K562 (cell line): ENCODE data around the gene OR9K2. TPM values are rescaled to one million over a fixed set of nuclear protein-coding genes. Genes with fewer than 3 reads are reported as not detected.

Experiments
- ATAC-seq: fragments of 200-7000 bp; cut with Tn5 transposase; 3 replicates; pipeline ENCODE4 v1.9.1; 2020; ENCODE audit warnings: moderate library complexity
- BruUV-seq: library from RNA; stranded (reverse); fragments of 400-500 nt; replicated peaks from 2 replicates; lab custom pipeline; 2021; lab: Mats Ljungman, UMichigan
- CTCF ChIA-PET: fragments of 300-600 bp; formaldehyde crosslinking; extraction: SDS; loops from one replicate; lab custom pipeline; 2021; ENCODE audit warnings: low intra/inter-chr PET ratio; lab: Yijun Ruan, JAX
- POLR2A ChIA-PET: fragments of 300-600, 350-650 bp; sonication (Branson Sonifier 250); formaldehyde crosslinking; extraction: SDS; loops from one replicate; lab custom pipeline; 2021; ENCODE audit warnings: antibody characterized with exemption, inconsistent platforms; lab: Yijun Ruan, JAX
- DNase-seq, 4 experiments: peaks; one replicate each; pipeline versions ENCODE4 v3.0.0 to v3.0.0-alpha.2; 2011 to 2018; ENCODE audit warnings: low spot score in 3 of 4, mixed read lengths in 3 of 4; ENCODE audit errors: extremely low read depth in 1 of 4
- FAIRE-seq: peaks from 2 replicates; lab custom pipeline; 2011; peaks lifted over from hg19 to GRCh38; lab: Jason Lieb, UNC
- H2AFZ ChIP-seq: 2 replicates; pipeline ENCODE4 v1.6.0; 2011; ENCODE audit warnings: low read depth, low read length, control low read depth, inconsistent platforms
- H3K27ac ChIP-seq: fragments of 200-600 bp; 3 replicates; pipeline ENCODE4 v1.8.0; 2011; ENCODE audit warnings: low read depth, mild to moderate bottlenecking, control low read depth, inconsistent platforms, low read length, moderate library complexity, mixed read lengths; ENCODE audit errors: extremely low read depth
- H3K27me3 ChIP-seq, 2 experiments: fragments of 300-600 bp in 1 of 2; 2 replicates in 1 of 2; 3 replicates in 1 of 2; pipeline versions ENCODE4 v1.6.0 to v1.8.0; 2011; ENCODE audit warnings: inconsistent platforms in 2 of 2, low read length in 2 of 2, mild to moderate bottlenecking in 1 of 2, mixed read lengths in 1 of 2, moderate library complexity in 1 of 2; ENCODE audit not compliant: control insufficient read depth in 2 of 2, insufficient read depth in 2 of 2
- H3K36me3 ChIP-seq: fragments of 300-600 bp; 3 replicates; pipeline ENCODE4 v1.8.0; 2011; ENCODE audit warnings: mild to moderate bottlenecking, low read length, inconsistent platforms; ENCODE audit not compliant: control insufficient read depth, insufficient read depth
- H3K4me1 ChIP-seq, 2 experiments: fragments of 200-600 bp in 1 of 2; replicated peaks in 1 of 2; 2 replicates in 1 of 2; 3 replicates in 1 of 2; pipeline versions ENCODE4 v1.5.1 to v1.8.0; 2011; ENCODE audit warnings: inconsistent platforms in 2 of 2, low read length in 2 of 2, mild to moderate bottlenecking in 1 of 2, mixed read lengths in 1 of 2, moderate library complexity in 1 of 2; ENCODE audit not compliant: control insufficient read depth in 2 of 2, insufficient read depth in 2 of 2
- H3K4me2 ChIP-seq: 2 replicates; pipeline ENCODE4 v1.6.1; 2011; ENCODE audit warnings: low read length, control low read depth, inconsistent platforms, mixed read lengths; ENCODE audit not compliant: insufficient read depth
- H3K4me3 ChIP-seq: fragments of 200-600 bp; sonication (generic), shearing (Covaris generic); 2 replicates; pipeline ENCODE4 v1.5.1; 2016; ENCODE audit warnings: control low read depth, inconsistent platforms
- H3K79me2 ChIP-seq: fragments of 200-600 bp; 3 replicates; pipeline ENCODE4 v1.8.0; 2011; ENCODE audit warnings: low read length, inconsistent platforms; ENCODE audit not compliant: control insufficient read depth, insufficient read depth
- H3K9ac ChIP-seq, 2 experiments: 2 replicates each; pipeline versions ENCODE4 v1.6.0 to v1.6.1; 2011; ENCODE audit warnings: low read depth in 2 of 2, low read length in 2 of 2, control low read depth in 1 of 2, inconsistent platforms in 1 of 2, mild to moderate bottlenecking in 1 of 2, mixed read lengths in 1 of 2; ENCODE audit not compliant: insufficient read depth in 1 of 2
- H3K9me1 ChIP-seq: one replicate; pipeline ENCODE4 v1.6.0; 2011; ENCODE audit warnings: inconsistent platforms, mild to moderate bottlenecking, low read length, moderate library complexity; ENCODE audit not compliant: control insufficient read depth, insufficient read depth
- H3K9me3 ChIP-seq: replicated peaks from 2 replicates; pipeline ENCODE4 v1.5.1; 2011; ENCODE audit warnings: low read depth, low read length, inconsistent platforms; ENCODE audit not compliant: control insufficient read depth, insufficient read depth
- H4K20me1 ChIP-seq: replicated peaks from 2 replicates; pipeline ENCODE4 v1.6.1; 2011; ENCODE audit warnings: low read length, inconsistent platforms, mixed read lengths; ENCODE audit not compliant: control insufficient read depth, insufficient read depth
- MAZ ChIP-seq, 2 experiments: fragments of 450-650 bp in 1 of 2; sonication (generic) in 1 of 2; formaldehyde crosslinking; IDR thresholded peaks in 1 of 2; conservative IDR thresholded peaks in 1 of 2; 2 replicates each; pipeline versions ENCODE4 v1.4.0 to v1.5.0; 2020; ENCODE audit warnings: mild to moderate bottlenecking in 1 of 2, missing genetic modification reagents in 1 of 2
- PHF21A ChIP-seq: fragments of 450-650 bp; IDR thresholded peaks from 2 replicates; pipeline ENCODE4 v1.6.1; 2017; ENCODE audit warnings: low read depth, borderline replicate concordance
- ZKSCAN8 ChIP-seq: fragments of 200-800 bp; sonication (Bioruptor generic); IDR thresholded peaks from 2 replicates; pipeline ENCODE4 v1.6.1; 2016; ENCODE audit warnings: missing genetic modification characterization, missing compliant biosample characterization
- WGBS: fragments of 100-300 bp; shearing (Covaris generic); methylation state at CpG from one replicate; pipeline ENCODE4 v1.1.6; 2016; ENCODE audit warnings: low coverage, mixed read lengths; ENCODE audit not compliant: insufficient coverage; ENCODE audit errors: missing lambda C conversion rate; 5-methylcytosine and 5-hydroxymethylcytosine counted together
- in situ Hi-C: fragments of 300-500 bp; cut with MboI; formaldehyde crosslinking; loops from 4 replicates; pipeline ENCODE4 v1.15.0; 2018; ENCODE audit warnings: inconsistent platforms, mixed read lengths
- intact Hi-C: fragments of 100-400 bp; cut with micrococcal nuclease; formaldehyde crosslinking; loops from 2 replicates; pipeline ENCODE4 v1.14.2; 2022
- polyA plus RNA-seq, 8 experiments: library from polyadenylated mRNA; depleted of rRNA in 4 of 8; stranded (reverse) in 5 of 8; unstranded in 3 of 8; fragments of >200 nt; fragmentation: Nextera tagmentation in 2 of 8; fragmentation: Illumina TruSeq in 1 of 8; extraction: Ambion mirVana in 2 of 8; extraction: Trizol in 1 of 8; gene quantifications; 2 replicates each; pipeline versions ENCODE4 v1.2.1 to v1.2.3, GENCODE V29; 2011 to 2014; ENCODE audit warnings: inconsistent platforms in 1 of 8, missing spikeins in 1 of 8
- total RNA-seq, 7 experiments: library from RNA; depleted of rRNA in 6 of 7; stranded (reverse); fragments of >200 nt in 6 of 7; fragmentation: Illumina TruSeq in 2 of 7; extraction: Trizol in 2 of 7; gene quantifications; 2 replicates each; pipeline versions ENCODE4 v1.2.1 to v1.2.3, GENCODE V29; 2011 to 2021; ENCODE audit warnings: low replicate concordance in 1 of 7
- TF ChIP-seq, protein P1 (sequence below): fragments of 200-600 bp; sonication (generic); IDR thresholded peaks from one replicate; pipeline ENCODE4 v1.6.1; 2012; ENCODE audit warnings: mild to moderate bottlenecking, low read depth, low read length, inconsistent platforms
- TF ChIP-seq, protein P2 (sequence below), 3 experiments: fragments of 200-800 bp in 1 of 3; fragments of 250-450 bp in 1 of 3; fragments of 450-650 bp in 1 of 3; sonication (Bioruptor Pico) in 1 of 3; sonication (Bioruptor generic) in 1 of 3; formaldehyde crosslinking in 1 of 3; IDR thresholded peaks; 2 replicates each; pipeline versions ENCODE4 v1.6.1 to v1.8.0; 2016 to 2022; ENCODE audit warnings: mild to moderate bottlenecking in 2 of 3, missing genetic modification characterization in 2 of 3, missing compliant biosample characterization in 1 of 3, moderate library complexity in 1 of 3

The OR9K2 gene
- total and polyA plus RNA-seq, 9 of the 15 experiments (the other 6 are each of a cell fraction or from before 2014, with no cell fraction given): not detected

DNA sequence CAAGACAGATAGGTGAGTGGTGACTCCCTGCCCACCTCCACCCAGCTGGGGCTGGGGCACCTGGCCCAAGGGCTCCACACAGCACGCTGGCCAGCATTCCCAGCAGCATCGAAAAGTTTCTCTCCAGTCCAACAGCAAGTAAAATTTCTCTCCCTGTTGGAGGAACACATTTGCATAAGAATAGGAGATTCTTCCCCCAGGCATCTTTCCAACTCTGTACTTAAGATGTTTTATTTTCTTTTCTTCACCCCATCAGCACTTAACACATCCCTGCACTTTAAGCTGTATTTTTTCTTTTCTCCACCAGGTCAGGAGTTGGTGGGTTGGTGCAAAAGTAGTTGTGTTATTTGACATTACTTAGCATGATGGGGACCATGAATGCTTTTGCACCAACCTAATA lies 47.2 kb downstream of the OR9K2 start:
- no peak overlapping the region for H3K27ac ChIP-seq
- CTCF ChIA-PET: no interaction called here
- DNase-seq: no peak
- POLR2A ChIA-PET: no interaction called here
- H3K4me3 ChIP-seq: no peak overlapping the region
- H3K4me2 ChIP-seq: no peak overlapping the region
- in situ Hi-C loops (no loop called here), intact Hi-C loops (no loop called here)
- no peaks in the 10 kb centered on the region for H3K9me1 ChIP-seq
- WGBS: 0% methylated on average over 2 of the region's 2 CpGs
- H3K4me1 ChIP-seq: no peaks in the 10 kb centered on the region
- no TSS peak for BruUV-seq
- H3K9ac ChIP-seq: no peak overlapping the region
- H3K36me3 ChIP-seq: no peaks in the 10 kb centered on the region
- FAIRE-seq: no peak
- no peaks in the 10 kb centered on the region for H3K79me2 ChIP-seq
- ATAC-seq: no peak
- no peak overlapping the region for H2AFZ ChIP-seq
- H4K20me1 ChIP-seq: no peaks in the 10 kb centered on the region
- H3K27me3 ChIP-seq: peaks cover 0 to 2% of the 10 kb centered on the region in 2 experiments; a peak in 1 of 5 replicates
- no peaks in the 10 kb centered on the region for H3K9me3 ChIP-seq
- TF ChIP-seq ZKSCAN8 (CRISPR knock-in tag): no peak
- TF ChIP-seq PHF21A: no peak
- TF ChIP-seq, protein P1, sequence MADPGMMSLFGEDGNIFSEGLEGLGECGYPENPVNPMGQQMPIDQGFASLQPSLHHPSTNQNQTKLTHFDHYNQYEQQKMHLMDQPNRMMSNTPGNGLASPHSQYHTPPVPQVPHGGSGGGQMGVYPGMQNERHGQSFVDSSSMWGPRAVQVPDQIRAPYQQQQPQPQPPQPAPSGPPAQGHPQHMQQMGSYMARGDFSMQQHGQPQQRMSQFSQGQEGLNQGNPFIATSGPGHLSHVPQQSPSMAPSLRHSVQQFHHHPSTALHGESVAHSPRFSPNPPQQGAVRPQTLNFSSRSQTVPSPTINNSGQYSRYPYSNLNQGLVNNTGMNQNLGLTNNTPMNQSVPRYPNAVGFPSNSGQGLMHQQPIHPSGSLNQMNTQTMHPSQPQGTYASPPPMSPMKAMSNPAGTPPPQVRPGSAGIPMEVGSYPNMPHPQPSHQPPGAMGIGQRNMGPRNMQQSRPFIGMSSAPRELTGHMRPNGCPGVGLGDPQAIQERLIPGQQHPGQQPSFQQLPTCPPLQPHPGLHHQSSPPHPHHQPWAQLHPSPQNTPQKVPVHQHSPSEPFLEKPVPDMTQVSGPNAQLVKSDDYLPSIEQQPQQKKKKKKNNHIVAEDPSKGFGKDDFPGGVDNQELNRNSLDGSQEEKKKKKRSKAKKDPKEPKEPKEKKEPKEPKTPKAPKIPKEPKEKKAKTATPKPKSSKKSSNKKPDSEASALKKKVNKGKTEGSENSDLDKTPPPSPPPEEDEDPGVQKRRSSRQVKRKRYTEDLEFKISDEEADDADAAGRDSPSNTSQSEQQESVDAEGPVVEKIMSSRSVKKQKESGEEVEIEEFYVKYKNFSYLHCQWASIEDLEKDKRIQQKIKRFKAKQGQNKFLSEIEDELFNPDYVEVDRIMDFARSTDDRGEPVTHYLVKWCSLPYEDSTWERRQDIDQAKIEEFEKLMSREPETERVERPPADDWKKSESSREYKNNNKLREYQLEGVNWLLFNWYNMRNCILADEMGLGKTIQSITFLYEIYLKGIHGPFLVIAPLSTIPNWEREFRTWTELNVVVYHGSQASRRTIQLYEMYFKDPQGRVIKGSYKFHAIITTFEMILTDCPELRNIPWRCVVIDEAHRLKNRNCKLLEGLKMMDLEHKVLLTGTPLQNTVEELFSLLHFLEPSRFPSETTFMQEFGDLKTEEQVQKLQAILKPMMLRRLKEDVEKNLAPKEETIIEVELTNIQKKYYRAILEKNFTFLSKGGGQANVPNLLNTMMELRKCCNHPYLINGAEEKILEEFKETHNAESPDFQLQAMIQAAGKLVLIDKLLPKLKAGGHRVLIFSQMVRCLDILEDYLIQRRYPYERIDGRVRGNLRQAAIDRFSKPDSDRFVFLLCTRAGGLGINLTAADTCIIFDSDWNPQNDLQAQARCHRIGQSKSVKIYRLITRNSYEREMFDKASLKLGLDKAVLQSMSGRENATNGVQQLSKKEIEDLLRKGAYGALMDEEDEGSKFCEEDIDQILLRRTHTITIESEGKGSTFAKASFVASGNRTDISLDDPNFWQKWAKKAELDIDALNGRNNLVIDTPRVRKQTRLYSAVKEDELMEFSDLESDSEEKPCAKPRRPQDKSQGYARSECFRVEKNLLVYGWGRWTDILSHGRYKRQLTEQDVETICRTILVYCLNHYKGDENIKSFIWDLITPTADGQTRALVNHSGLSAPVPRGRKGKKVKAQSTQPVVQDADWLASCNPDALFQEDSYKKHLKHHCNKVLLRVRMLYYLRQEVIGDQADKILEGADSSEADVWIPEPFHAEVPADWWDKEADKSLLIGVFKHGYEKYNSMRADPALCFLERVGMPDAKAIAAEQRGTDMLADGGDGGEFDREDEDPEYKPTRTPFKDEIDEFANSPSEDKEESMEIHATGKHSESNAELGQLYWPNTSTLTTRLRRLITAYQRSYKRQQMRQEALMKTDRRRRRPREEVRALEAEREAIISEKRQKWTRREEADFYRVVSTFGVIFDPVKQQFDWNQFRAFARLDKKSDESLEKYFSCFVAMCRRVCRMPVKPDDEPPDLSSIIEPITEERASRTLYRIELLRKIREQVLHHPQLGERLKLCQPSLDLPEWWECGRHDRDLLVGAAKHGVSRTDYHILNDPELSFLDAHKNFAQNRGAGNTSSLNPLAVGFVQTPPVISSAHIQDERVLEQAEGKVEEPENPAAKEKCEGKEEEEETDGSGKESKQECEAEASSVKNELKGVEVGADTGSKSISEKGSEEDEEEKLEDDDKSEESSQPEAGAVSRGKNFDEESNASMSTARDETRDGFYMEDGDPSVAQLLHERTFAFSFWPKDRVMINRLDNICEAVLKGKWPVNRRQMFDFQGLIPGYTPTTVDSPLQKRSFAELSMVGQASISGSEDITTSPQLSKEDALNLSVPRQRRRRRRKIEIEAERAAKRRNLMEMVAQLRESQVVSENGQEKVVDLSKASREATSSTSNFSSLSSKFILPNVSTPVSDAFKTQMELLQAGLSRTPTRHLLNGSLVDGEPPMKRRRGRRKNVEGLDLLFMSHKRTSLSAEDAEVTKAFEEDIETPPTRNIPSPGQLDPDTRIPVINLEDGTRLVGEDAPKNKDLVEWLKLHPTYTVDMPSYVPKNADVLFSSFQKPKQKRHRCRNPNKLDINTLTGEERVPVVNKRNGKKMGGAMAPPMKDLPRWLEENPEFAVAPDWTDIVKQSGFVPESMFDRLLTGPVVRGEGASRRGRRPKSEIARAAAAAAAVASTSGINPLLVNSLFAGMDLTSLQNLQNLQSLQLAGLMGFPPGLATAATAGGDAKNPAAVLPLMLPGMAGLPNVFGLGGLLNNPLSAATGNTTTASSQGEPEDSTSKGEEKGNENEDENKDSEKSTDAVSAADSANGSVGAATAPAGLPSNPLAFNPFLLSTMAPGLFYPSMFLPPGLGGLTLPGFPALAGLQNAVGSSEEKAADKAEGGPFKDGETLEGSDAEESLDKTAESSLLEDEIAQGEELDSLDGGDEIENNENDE: no peak
- TF ChIP-seq MAZ (CRISPR knock-in tag; conservative IDR thresholded peaks at IDR 0.05 in 1 of 2, IDR thresholded peaks at IDR 0.05 in 1 of 2): no peak
- TF ChIP-seq, protein P2, sequence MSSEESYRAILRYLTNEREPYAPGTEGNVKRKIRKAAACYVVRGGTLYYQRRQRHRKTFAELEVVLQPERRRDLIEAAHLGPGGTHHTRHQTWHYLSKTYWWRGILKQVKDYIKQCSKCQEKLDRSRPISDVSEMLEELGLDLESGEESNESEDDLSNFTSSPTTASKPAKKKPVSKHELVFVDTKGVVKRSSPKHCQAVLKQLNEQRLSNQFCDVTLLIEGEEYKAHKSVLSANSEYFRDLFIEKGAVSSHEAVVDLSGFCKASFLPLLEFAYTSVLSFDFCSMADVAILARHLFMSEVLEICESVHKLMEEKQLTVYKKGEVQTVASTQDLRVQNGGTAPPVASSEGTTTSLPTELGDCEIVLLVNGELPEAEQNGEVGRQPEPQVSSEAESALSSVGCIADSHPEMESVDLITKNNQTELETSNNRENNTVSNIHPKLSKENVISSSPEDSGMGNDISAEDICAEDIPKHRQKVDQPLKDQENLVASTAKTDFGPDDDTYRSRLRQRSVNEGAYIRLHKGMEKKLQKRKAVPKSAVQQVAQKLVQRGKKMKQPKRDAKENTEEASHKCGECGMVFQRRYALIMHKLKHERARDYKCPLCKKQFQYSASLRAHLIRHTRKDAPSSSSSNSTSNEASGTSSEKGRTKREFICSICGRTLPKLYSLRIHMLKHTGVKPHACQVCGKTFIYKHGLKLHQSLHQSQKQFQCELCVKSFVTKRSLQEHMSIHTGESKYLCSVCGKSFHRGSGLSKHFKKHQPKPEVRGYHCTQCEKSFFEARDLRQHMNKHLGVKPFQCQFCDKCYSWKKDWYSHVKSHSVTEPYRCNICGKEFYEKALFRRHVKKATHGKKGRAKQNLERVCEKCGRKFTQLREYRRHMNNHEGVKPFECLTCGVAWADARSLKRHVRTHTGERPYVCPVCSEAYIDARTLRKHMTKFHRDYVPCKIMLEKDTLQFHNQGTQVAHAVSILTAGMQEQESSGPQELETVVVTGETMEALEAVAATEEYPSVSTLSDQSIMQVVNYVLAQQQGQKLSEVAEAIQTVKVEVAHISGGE (CRISPR knock-in tag; IDR thresholded peaks at IDR 0.05): no peak
